Measurements from ENCODE around the gene STRIP2.
"Not testable (repeated sequence)": the region's sequence is repeated elsewhere in the genome, so short reads cannot be mapped to it uniquely, and the experiment has no call there.

STRIP2 gene

GRCh38 chr7:129498021-129498420 is 63.8 kb downstream of the STRIP2 start:
- DNase-seq = no peak

DNA sequence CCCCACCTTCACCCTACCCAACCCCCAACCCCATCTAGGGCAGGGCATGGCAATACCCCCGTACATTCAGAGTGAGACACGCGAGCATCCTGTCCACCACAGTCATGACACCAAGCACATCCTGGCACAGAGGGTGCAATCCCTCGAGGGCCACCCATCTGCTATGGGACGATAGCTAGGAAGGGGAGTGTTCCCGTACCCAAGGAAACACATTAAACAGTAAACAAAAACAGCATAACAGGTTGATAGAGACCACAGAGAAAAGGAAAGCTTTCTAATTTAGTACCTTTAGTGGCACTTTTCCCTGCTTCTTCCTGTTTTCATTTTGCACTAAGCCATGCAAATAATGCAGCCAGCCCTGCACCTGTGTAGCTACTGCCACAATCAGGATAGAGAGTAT is 65.8 kb downstream of the STRIP2 start:
- DNase-seq = no peak

DNA sequence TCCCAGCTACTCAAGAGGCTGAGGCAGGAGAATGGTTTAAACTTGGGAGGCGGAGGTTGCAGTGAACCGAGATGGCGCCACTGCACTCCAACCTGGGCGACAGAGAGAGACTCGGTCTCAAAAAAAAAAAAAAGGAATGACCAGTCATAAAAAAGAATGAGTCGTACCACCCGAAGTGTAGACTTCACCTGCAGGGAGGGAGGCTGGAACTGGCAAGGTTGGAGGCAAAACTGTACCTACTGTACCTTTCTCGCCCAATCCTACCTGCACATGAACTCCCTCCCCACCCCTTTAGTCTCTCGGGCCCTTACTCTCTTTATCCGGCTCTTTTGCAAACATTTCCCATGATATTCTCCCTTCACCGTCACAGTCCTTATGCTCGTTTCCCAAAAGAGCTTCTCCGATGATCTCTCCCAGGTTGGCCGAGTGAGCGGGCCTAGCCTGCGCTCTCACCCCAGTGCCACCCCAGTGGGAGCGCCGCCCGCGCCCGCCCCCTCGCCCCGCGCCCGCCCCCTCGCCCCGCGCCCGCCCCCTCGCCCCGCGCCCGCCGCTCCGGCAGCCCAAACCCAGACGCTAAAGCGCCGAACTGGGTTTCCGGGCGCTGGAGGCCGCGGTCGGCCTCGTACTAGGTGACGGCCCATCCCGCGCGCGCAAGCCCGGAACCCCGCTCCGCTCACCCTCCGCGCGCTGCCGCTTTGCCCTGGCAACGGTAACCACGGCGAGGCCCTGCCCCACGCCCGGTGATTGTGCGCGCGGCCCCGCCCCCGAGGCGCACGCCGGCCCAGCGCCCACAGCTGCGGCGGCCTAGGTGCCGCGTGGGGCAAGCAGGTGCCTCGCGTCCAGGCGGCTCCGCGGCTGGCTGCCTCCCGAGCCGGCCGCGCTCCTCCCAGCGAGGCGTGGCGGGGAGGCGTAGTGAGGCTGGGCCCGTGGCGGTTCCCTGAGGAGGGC is 67.8 kb downstream of the STRIP2 start, which contains the start of gene SMKR1:
SMKR1 (plus strand) TSS at position 772 of the 948 bp plus-strand sequence. CDS start 294 bp downstream, outside the sequence.
- DNase-seq = peak; percentile 39

- DNase-seq = no peak
These were observed 68.8 kb downstream of the STRIP2 start for GRCh38 chr7:129502708-129503685.

GRCh38 chr7:129503725-129504124 is 69.5 kb downstream of the STRIP2 start:
- no peak for DNase-seq

DNA sequence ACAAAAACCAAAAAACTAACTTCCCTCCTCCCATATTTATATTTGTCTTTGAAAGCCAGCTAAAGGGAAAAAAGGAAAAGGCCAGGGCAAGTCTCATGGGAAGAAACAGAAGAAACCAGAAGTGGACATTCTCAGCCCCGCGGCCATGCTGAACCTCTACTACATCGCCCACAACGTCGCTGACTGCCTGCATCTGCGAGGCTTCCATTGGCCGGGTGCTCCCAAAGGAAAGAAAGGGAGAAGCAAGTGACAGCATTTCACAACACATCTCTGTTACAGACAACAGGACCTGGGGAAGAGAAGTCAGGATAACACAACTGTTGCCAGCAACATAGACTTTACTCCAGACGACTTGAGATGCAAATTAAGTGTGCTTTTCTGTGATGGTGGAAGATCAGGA is 78.0 kb downstream of the STRIP2 start:
- no peak for DNase-seq

GRCh38 chr7:129513546-129513945 is 79.3 kb downstream of the STRIP2 start:
- no peak for DNase-seq

GRCh38 chr7:129514683-129515082 is 80.5 kb downstream of the STRIP2 start:
- DNase-seq = peak; percentile 77

GRCh38 chr7:129515381-129515780 is 81.1 kb downstream of the STRIP2 start:
- DNase-seq = no peak

DNA sequence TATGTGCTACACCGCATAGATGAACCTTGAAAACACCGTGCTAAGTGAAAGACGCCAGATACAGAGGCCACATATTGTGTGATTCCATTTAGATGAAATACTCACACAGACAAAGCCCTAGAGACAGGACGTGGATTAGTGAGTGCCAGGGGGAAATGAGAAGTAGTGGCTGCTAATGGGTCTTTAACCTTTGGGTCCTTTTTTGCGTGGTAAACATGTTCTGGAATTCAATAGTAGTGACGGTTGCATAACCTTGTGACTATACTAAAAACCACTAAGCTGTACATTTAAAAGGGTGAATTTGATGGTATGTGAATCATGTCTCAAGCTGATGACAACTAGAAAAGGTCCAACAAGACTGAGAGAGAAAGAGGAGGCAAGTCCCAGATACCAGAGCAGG is 83.7 kb downstream of the STRIP2 start:
- peak; percentile 15 for DNase-seq

- no peak for DNase-seq
These were observed 85.2 kb downstream of the STRIP2 start for GRCh38 chr7:129519464-129519863.

GRCh38 chr7:129522088-129522970 is 88.1 kb downstream of the STRIP2 start:
- DNase-seq = no peak

GRCh38 chr7:129522971-129523340 is 88.7 kb downstream of the STRIP2 start:
- no peak for DNase-seq

DNA sequence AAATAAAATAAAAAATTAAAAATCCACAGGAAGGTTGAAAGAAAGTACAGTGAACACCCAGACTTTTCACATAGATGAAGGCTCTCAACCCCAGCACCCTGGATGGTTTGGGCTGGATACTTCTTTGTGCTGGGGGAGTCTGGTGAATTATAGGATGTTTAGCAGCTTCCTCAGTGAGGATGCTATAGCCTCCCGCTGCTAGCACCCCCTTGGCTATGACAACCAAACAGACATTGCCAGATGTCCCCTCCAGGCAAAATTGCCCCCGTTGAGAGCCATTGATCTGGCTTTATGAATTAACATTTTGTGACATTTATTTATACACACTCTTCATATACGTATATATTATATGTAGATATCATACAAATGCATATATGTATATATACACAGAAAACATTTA is 89.7 kb downstream of the STRIP2 start:
- no peak for DNase-seq

DNA sequence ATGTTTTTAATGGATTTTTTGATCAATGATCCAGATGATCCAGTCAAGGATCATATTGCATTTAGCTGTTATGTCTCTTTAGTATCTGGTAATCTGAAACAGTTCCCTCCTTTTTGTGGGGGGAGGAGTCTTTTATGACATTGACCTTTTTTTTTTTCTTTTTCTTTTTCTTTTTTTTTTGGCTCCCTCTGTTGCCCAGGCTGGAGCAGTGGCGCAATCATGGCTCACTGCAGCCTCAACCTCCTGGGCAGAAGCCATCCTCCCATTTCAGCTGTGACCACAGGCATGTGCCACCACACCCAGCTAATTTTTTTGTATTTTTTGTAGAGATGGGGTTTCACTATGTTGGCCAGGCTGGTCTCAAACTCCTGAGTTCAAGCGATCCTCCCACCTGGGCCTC is 90.2 kb downstream of the STRIP2 start:
- peak; percentile 79 for DNase-seq

DNA sequence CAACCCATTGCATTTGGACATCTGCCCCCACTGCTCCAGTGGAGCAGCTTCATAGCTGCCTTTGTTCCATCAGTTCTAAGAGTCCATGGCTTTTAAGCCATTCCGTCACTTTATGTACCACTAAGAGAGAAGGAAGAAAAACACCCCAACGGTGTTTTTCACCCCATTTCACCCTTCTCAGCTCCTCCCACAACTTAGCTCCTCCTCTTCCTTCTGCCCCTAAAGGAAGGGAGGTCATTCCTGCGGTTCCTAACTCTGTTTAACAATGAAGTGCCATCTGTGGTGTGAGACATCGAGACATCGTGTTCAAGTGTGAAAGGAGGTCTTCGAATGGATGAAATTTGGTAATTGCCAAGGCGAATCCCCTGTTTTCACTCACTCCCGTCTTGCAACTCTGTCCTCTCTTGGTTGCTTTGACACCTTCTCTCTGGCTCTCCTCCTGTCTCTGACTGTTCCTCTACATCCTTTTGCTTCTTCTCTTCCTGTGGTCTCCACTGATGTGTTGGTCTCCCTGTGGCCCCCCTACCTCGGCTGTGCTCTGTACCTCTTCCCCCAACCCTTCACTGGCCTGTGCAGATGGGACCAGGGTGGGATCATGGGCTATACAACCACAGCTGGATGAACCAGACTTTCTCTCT is 91.1 kb downstream of the STRIP2 start:
- no peak for DNase-seq

DNA sequence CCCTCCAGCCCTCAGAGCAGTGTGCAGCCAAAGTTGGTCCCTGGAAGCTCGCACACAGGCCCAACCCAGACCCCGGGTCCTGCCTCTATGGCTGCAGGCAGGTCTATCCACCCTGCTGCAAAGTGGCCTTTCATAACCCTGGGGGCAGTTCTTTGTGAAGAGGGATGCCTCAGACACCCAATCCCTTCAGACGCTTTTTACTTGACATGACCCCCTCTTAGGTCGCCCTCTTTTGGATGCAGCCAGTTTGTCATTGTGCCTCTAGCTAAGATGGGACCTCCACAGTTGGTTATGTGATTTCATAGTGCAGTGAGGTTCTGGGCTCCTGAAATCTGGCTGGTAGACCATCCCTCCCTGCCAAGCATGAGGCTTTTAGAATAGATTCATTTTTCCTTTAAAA is 95.4 kb downstream of the STRIP2 start:
- DNase-seq = no peak

DNA sequence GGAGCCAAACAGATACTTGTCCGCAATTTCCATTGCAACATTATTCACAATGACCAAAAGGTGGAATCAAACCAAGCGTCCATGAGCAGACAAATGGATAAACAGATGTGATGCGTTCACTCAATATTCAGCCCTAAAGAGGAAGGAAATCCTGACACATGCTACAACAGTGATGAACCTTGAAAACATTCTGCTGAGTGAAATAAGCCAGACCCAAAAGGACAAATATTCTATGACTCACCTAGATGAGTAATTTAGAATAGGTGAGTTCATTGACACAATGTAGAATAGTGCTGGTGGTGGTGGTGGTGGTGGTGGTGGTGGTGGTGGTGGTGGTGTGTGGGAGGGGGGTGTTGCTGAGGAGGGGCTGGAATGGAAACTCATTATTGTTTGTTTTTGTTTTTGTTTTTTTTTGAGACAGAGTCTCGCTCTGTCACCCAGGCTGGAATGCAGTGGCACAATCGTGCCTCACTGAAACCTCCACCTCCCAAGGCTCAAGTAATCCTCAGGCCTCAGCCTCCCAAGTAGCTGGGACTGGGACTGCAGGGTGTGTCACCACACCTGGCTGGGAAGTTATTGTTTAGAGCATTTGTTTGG is 96.7 kb downstream of the STRIP2 start:
- DNase-seq = peak; percentile 84

DNA sequence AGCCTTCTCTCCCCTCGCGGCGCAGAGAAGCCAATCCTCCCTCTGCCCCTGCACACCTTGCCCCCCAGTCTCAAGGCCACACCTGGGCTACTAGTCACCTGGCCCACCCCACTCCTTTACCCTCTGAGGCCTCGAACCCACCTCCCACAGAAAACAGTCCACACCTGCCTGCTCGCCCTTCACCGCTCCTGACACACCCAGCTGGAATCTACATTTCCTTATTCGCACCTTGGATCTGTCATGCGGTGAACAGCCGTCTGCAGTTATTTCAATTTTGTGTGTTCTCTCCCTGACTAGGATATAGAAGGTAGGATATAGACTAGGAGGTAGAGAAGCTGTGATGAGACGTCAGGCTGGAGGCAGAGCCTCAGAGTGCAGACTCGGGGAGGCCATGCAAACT is 97.5 kb downstream of the STRIP2 start:
- DNase-seq = no peak

GRCh38 chr7:129532375-129532774 is 98.1 kb downstream of the STRIP2 start:
- no peak for DNase-seq

GRCh38 chr7:129534558-129535274 is 100.5 kb downstream of the STRIP2 start:
- not testable (repeated sequence) for DNase-seq
